ENCODE measurements around the gene FLYWCH2. TPM values are rescaled to one million over a fixed set of nuclear protein-coding genes. Genes with fewer than 3 reads are reported as not detected.

Gene FLYWCH2
- total and polyA plus RNA-seq, 2 experiments from 2014 or later, result 30.9 to 45.0 TPM

GRCh38 chr16:2867987-2868789 is 14.8 kb upstream of the FLYWCH2 start:
- Histone ChIP-seq H3K4me2 (peak overlapping the region; percentile 80), H3K27me3 (ENCODE audit: insufficient read depth) (peaks cover 56% of the 10 kb centered on the region), H2AFZ (peak overlapping the region; percentile 99)

More at GRCh38 chr16:2867987-2868789, 14.8 kb upstream of the FLYWCH2 start:
- Histone ChIP-seq H3F3A (replicated peaks; ENCODE audit: low read depth) (no peaks in the 10 kb centered on the region), H3K36me3 (ENCODE audit: insufficient read depth) (no peaks in the 10 kb centered on the region), H3K4me3 (peak overlapping the region; percentile 64), H3K4me1 (ENCODE audit: insufficient read depth) (peaks cover 5% of the 10 kb centered on the region; the same call in 1 of the 2 replicates), H3K79me2 (replicated peaks; ENCODE audit: insufficient read depth) (no peaks in the 10 kb centered on the region), H3K27ac (ENCODE audit: low read depth) (peak overlapping the region; percentile 90), H3K9me2 (ENCODE audit: insufficient read depth) (no peaks in the 10 kb centered on the region; the same call in 1 of the 2 replicates), H4K20me1 (replicated peaks; ENCODE audit: insufficient read depth) (no peaks in the 10 kb centered on the region)
- ATAC-seq (peak; percentile 97), DNase-seq (ENCODE audit: low spot score) (peak; percentile 94)
- H3K9me3 Mint-ChIP-seq, result no peaks in the 10 kb centered on the region
- no peaks in the 10 kb centered on the region for H3K36me3 Mint-ChIP-seq (ENCODE audit: low read depth)
- H3K27ac Mint-ChIP-seq, result peak overlapping the region; percentile 91
- H3K4me3 Mint-ChIP-seq, result peak overlapping the region; percentile 84
- TF ChIP-seq NANOG (IDR thresholded peaks at IDR 0.05; ENCODE audit: borderline replicate concordance), result no peak
- TF ChIP-seq STAT1 (IDR thresholded peaks at IDR 0.05; ENCODE audit: unreplicated experiment), result no peak
- TF ChIP-seq JUNB (IDR thresholded peaks at IDR 0.05; ENCODE audit: unreplicated experiment), result no peak
- TF ChIP-seq ZNF331 (CRISPR knock-in tag; IDR thresholded peaks at IDR 0.05; ENCODE audit: low read depth), result no peak
- peak; percentile 72 for TF ChIP-seq CREB1 (CRISPR knock-in tag; IDR thresholded peaks at IDR 0.05; ENCODE audit: low read depth)
- peak; percentile 66 for TF ChIP-seq ETS1 (IDR thresholded peaks at IDR 0.05)
- TF ChIP-seq POLR2AphosphoS5 (IDR thresholded peaks at IDR 0.05; ENCODE audit: low read depth), result peak; percentile 79
- no peak for TF ChIP-seq ZNF462 (CRISPR knock-in tag; IDR thresholded peaks at IDR 0.05)
- TF ChIP-seq REST (IDR thresholded peaks at IDR 0.05; ENCODE audit: unreplicated experiment), result no peak
- peak; percentile 63; the same call in 1 of the 2 replicates for TF ChIP-seq ZNF114 (CRISPR knock-in tag; IDR thresholded peaks at IDR 0.05)
- no peak for TF ChIP-seq EZH2phosphoT487 (IDR thresholded peaks at IDR 0.05; ENCODE audit: unreplicated experiment)
- no peak for TF ChIP-seq EZH2 (IDR thresholded peaks at IDR 0.05; ENCODE audit: low read depth, unreplicated experiment)
- TF ChIP-seq CTCF (conservative IDR thresholded peaks at IDR 0.05; ENCODE audit: low read depth in 2 of 2), result peak; percentile 84 to 94
- H3K4me1 Mint-ChIP-seq, result no peaks in the 10 kb centered on the region
- H3K27me3 Mint-ChIP-seq (ENCODE audit: insufficient read depth, low read depth, poor library complexity), result peaks cover 25% of the 10 kb centered on the region
